Measurements from ENCODE around the gene KRT75.

KRT75 gene

DNA sequence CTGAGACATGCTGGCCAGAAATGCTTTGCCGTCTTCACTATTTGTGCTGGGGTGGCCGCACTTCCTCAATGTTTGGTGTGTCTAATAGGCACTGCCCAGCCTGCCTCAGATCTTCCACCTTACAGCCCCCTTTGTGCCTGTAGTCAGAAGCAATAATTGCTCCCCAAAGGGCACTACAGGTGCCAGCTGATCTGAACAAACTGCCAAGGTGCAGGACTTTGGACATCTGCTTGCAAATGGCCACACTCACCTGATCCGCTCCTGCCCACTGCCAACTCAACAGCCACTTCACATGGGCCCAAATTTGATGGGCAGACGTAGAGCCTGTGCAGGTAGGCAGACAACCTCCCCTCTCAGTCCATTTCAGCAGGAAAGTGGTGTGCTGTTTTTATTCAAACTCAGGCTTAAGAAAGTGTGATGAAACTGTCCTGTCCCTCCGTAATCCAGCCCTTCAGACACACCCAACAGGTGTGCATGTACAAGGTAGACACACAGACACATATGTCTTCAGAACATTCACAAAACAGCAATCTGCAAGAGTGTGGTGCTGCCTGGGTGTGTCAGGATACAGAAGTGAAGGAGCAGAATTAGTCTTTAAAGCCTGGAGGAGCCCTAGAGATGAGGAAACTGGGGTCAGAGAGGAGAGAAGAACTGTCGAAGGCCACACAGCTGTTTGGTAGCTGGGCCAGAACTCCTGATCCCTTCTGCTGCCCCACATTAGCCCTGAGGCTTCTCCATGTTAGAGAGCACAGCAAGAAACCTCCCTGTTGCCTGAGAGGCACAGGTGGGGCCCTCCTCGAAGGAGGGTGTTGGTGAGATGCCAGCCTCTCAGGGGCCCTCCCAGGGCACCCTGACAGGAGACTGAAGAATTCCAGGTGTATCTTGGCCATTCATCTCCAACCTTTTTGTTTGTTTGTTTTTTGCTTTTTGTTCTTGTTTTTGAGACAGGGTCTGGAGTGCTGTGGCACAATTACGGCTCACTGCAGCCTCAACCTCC, 4.4 kb upstream of the KRT75 start:
- H4K20me1 ChIP-seq (ENCODE audit: control insufficient read depth, insufficient read depth, low read depth, low read length) = no peaks in the 10 kb centered on the region
- no peaks in the 10 kb centered on the region for H3F3A ChIP-seq (ENCODE audit: control insufficient read depth, insufficient read depth)
- TF ChIP-seq, protein P1, sequence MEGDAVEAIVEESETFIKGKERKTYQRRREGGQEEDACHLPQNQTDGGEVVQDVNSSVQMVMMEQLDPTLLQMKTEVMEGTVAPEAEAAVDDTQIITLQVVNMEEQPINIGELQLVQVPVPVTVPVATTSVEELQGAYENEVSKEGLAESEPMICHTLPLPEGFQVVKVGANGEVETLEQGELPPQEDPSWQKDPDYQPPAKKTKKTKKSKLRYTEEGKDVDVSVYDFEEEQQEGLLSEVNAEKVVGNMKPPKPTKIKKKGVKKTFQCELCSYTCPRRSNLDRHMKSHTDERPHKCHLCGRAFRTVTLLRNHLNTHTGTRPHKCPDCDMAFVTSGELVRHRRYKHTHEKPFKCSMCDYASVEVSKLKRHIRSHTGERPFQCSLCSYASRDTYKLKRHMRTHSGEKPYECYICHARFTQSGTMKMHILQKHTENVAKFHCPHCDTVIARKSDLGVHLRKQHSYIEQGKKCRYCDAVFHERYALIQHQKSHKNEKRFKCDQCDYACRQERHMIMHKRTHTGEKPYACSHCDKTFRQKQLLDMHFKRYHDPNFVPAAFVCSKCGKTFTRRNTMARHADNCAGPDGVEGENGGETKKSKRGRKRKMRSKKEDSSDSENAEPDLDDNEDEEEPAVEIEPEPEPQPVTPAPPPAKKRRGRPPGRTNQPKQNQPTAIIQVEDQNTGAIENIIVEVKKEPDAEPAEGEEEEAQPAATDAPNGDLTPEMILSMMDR (IDR thresholded peaks at IDR 0.05; ENCODE audit: low read depth, low read length, poor library complexity, severe bottlenecking) = no peak
- TF ChIP-seq EZH2phosphoT487 (IDR thresholded peaks at IDR 0.05; ENCODE audit: borderline replicate concordance, low read length) = no peak
- no peak overlapping the region for H3K4me2 ChIP-seq (ENCODE audit: low read length)
- no peaks in the 10 kb centered on the region for H3K36me3 ChIP-seq (ENCODE audit: control insufficient read depth, low read length)
- H3K27ac ChIP-seq (ENCODE audit: low read depth, low read length) = no peak overlapping the region
- H3K4me3 ChIP-seq (ENCODE audit: low read length) = no peak overlapping the region
- H3K9me3 ChIP-seq (ENCODE audit: control insufficient read depth, insufficient read depth, low read length) = no peaks in the 10 kb centered on the region
- H3K27me3 ChIP-seq (ENCODE audit: control insufficient read depth, low read length) = peaks cover 6% of the 10 kb centered on the region; the same call in 1 of the 2 replicates
- H3K4me1 ChIP-seq (ENCODE audit: control insufficient read depth, low read length) = no peaks in the 10 kb centered on the region
- no peaks in the 10 kb centered on the region for H3K79me2 ChIP-seq (ENCODE audit: control insufficient read depth, low read length)
- no peaks in the 10 kb centered on the region for H3K9me2 ChIP-seq (replicated peaks; ENCODE audit: control insufficient read depth, low read length)

DNA sequence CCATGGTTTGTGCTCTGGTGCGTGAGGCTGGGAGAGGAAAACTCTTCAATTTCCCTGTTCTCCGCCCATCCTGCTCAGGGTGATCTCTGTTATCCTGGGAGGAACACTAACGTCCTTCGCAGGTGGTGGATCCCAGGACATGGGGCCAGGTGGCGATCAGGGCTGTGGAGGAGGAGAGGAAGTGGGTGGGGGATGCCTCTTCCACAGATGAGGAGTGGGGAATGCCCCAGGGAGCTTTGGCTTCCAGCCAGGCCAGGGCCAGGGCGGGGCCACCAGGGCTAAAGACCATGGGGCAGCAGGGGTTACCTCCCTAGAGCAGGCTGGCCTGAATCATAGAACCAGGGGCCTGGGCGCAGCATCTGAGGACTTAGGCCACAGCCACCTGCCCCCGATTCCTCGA, 3.3 kb upstream of the KRT75 start:
- Histone ChIP-seq H3K27ac (ENCODE audit: low read depth, low read length) (no peak overlapping the region), H3K9me2 (replicated peaks; ENCODE audit: control insufficient read depth, low read length) (no peaks in the 10 kb centered on the region), H3F3A (ENCODE audit: control insufficient read depth, insufficient read depth) (no peaks in the 10 kb centered on the region), H3K4me2 (ENCODE audit: low read length) (no peak overlapping the region), H4K20me1 (ENCODE audit: control insufficient read depth, insufficient read depth, low read depth, low read length) (no peaks in the 10 kb centered on the region; the same call in 1 of the 2 replicates), H3K4me1 (ENCODE audit: control insufficient read depth, low read length) (no peaks in the 10 kb centered on the region), H3K4me3 (ENCODE audit: low read length) (no peak overlapping the region), H3K27me3 (ENCODE audit: control insufficient read depth, low read length) (no peaks in the 10 kb centered on the region), H3K36me3 (ENCODE audit: control insufficient read depth, low read length) (no peaks in the 10 kb centered on the region), H3K79me2 (ENCODE audit: control insufficient read depth, low read length) (no peaks in the 10 kb centered on the region), H3K9me3 (ENCODE audit: control insufficient read depth, insufficient read depth, low read length) (no peaks in the 10 kb centered on the region)
- TF ChIP-seq, protein P1 (IDR thresholded peaks at IDR 0.05; ENCODE audit: low read depth, low read length, poor library complexity, severe bottlenecking) = no peak
- no peak for TF ChIP-seq EZH2phosphoT487 (IDR thresholded peaks at IDR 0.05; ENCODE audit: borderline replicate concordance, low read length)

DNA sequence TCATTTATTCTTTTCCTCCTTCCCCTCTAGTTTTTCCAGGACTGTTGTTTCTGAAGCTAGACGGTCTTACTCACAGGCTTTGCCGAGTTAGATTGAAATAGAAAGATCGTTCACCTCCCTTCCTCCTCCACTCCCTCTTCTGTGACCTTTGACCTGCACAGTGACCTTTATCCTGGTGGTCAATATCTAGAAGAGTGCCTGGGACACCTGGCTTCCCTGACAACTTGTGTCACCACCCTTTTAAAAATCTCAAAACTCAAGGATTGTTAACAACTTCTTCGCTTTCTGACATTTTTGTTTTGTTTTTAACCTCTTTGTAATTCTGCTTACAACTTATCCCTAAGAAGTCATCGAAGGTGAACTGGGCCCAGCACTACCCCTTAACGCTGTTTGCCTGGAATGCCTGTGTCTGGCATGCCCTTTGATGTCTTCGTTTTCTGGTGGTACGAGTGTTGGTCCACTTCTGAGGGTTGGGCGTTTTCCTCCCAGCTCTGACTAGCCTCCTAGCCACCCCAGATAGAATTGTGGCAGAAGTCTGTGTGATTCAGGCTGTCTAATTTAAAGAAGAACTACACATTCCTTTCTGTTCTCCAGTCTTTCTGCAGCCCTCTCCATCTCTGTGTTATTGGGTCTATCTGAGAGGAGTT, 2.8 kb upstream of the KRT75 start:
- no peaks in the 10 kb centered on the region for H3K4me1 ChIP-seq (ENCODE audit: control insufficient read depth, low read length)
- no peak for TF ChIP-seq EZH2phosphoT487 (IDR thresholded peaks at IDR 0.05; ENCODE audit: borderline replicate concordance, low read length)
- TF ChIP-seq, protein P1 (IDR thresholded peaks at IDR 0.05; ENCODE audit: low read depth, low read length, poor library complexity, severe bottlenecking) = no peak
- no peaks in the 10 kb centered on the region for H3K9me2 ChIP-seq (replicated peaks; ENCODE audit: control insufficient read depth, low read length)
- no peaks in the 10 kb centered on the region for H3K9me3 ChIP-seq (ENCODE audit: control insufficient read depth, insufficient read depth, low read length)
- H3K4me3 ChIP-seq (ENCODE audit: low read length) = no peak overlapping the region
- H3F3A ChIP-seq (ENCODE audit: control insufficient read depth, insufficient read depth) = no peaks in the 10 kb centered on the region
- no peaks in the 10 kb centered on the region for H3K27me3 ChIP-seq (ENCODE audit: control insufficient read depth, low read length)
- no peaks in the 10 kb centered on the region for H3K79me2 ChIP-seq (ENCODE audit: control insufficient read depth, low read length)
- H3K27ac ChIP-seq (ENCODE audit: low read depth, low read length) = no peak overlapping the region
- H3K36me3 ChIP-seq (ENCODE audit: control insufficient read depth, low read length) = no peaks in the 10 kb centered on the region
- H3K4me2 ChIP-seq (ENCODE audit: low read length) = no peak overlapping the region
- no peaks in the 10 kb centered on the region; the same call in 1 of the 2 replicates for H4K20me1 ChIP-seq (ENCODE audit: control insufficient read depth, insufficient read depth, low read depth, low read length)
